ENCODE measurements around the gene HMGCR.

DNA sequence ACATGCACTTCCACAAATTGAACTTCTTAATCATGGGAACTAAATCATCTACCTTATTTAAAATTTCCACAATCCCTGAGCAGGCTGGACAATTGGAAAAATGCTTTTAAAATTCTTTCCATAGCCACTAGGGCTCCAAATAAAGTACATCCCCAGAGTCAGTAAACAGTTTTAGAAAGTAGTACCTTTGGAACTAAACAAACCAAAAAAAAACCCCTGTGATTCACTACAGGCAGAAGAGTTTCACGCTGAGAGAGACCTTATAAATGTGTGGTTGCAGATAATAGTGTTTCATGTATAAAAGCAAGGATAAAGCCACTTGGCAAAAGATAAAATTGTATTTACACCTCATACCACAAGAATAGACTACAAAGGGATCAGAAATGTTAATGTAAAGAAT is 11.8 kb upstream of the HMGCR start:
- TF ChIP-seq POLR2AphosphoS5 (IDR thresholded peaks at IDR 0.05; ENCODE audit: low read depth, low read length) = no peak
- no peak for TF ChIP-seq POU2F2 (IDR thresholded peaks at IDR 0.05; ENCODE audit: low read depth, low read length)
- TF ChIP-seq TAF1 (IDR thresholded peaks at IDR 0.05; ENCODE audit: low read depth, low read length) = no peak

Data from GM12891 (cell line).